HepG2 (cell line): ENCODE results near the gene SYNGR4. TPM values are rescaled to one million over a fixed set of nuclear protein-coding genes. Genes with fewer than 3 reads are reported as not detected.

ENCODE experiments used
- ATF7-NPFF ChIP-seq: sonication (generic); formaldehyde crosslinking; IDR thresholded peaks from 2 replicates; pipeline ENCODE4 v1.8.1; 2023; ENCODE audit warnings: mild to moderate bottlenecking, low read depth, missing genetic modification reagents, moderate library complexity
- EED ChIP-seq: sonication (generic); formaldehyde crosslinking; IDR thresholded peaks from 2 replicates; pipeline ENCODE4 v1.5.0; 2020; ENCODE audit warnings: mild to moderate bottlenecking, missing genetic modification reagents
- MTF2 ChIP-seq: sonication (generic); formaldehyde crosslinking; IDR thresholded peaks from 2 replicates; pipeline ENCODE4 v1.5.0; 2020; ENCODE audit warnings: missing genetic modification reagents, borderline replicate concordance
- PCBP1 ChIP-seq: fragments of 200-400 bp; formaldehyde crosslinking; IDR thresholded peaks from 2 replicates; pipeline ENCODE4 v1.6.1; 2017; ENCODE audit warnings: mild to moderate bottlenecking, low read depth, low read length, borderline replicate concordance
- WIZ ChIP-seq: sonication (generic); formaldehyde crosslinking; IDR thresholded peaks from 2 replicates; pipeline ENCODE4 v1.5.1; 2020; ENCODE audit warnings: mild to moderate bottlenecking, missing genetic modification reagents
- YEATS4 ChIP-seq: sonication (generic); formaldehyde crosslinking; IDR thresholded peaks from 2 replicates; pipeline ENCODE4 v1.4.0; 2020; ENCODE audit warnings: missing genetic modification reagents, borderline replicate concordance
- ZNF264 ChIP-seq: sonication (generic); formaldehyde crosslinking; IDR thresholded peaks from 2 replicates; pipeline ENCODE4 v1.4.0; 2020; ENCODE audit warnings: missing genetic modification reagents
- ZNF337 ChIP-seq: sonication (generic); formaldehyde crosslinking; IDR thresholded peaks from 2 replicates; pipeline ENCODE4 v1.5.1; 2020; ENCODE audit warnings: missing genetic modification reagents, low read depth, mild to moderate bottlenecking, borderline replicate concordance
- ZNF598 ChIP-seq: sonication (generic); formaldehyde crosslinking; IDR thresholded peaks from 2 replicates; pipeline ENCODE4 v1.5.1; 2020; ENCODE audit warnings: mild to moderate bottlenecking, missing genetic modification reagents, borderline replicate concordance
- polyA plus RNA-seq, 8 experiments: library from polyadenylated mRNA; depleted of rRNA in 3 of 8; stranded (reverse) in 7 of 8; unstranded in 1 of 8; fragments of >200 nt; fragmentation: Illumina TruSeq in 4 of 8; extraction: Trizol in 4 of 8; gene quantifications; 2 replicates each; pipeline versions ENCODE4 v1.2.1 to v1.2.3, GENCODE V29; 2011 to 2016; ENCODE audit warnings: low read depth in 4 of 8, missing spikeins in 1 of 8, mixed read lengths in 1 of 8; ENCODE audit not compliant: insufficient read depth in 1 of 8
- total RNA-seq, 5 experiments: library from RNA; depleted of rRNA; stranded (reverse); fragments of >200 nt; fragmentation: Illumina TruSeq; extraction: Trizol; gene quantifications; 2 replicates each; pipeline ENCODE4 v1.2.3, GENCODE V29; 2016; ENCODE audit warnings: low read depth in 1 of 5
- TF ChIP-seq, protein P1 (sequence below): sonication (generic); formaldehyde crosslinking; IDR thresholded peaks from one replicate; pipeline ENCODE4 v1.5.1; 2020; ENCODE audit warnings: mild to moderate bottlenecking, missing genetic modification reagents; ENCODE audit errors: not compliant biosample characterization
- TF ChIP-seq, protein P2 (sequence below): sonication (generic); formaldehyde crosslinking; IDR thresholded peaks from 2 replicates; pipeline ENCODE4 v1.4.0; 2020; ENCODE audit warnings: missing genetic modification reagents, mild to moderate bottlenecking, borderline replicate concordance
- TF ChIP-seq, protein P3 (sequence below): sonication (generic); formaldehyde crosslinking; IDR thresholded peaks from 2 replicates; pipeline ENCODE4 v1.4.0; 2020; ENCODE audit warnings: low read depth, mild to moderate bottlenecking, missing genetic modification reagents
- TF ChIP-seq, protein P4 (sequence below): sonication (generic); formaldehyde crosslinking; conservative IDR thresholded peaks from 2 replicates; pipeline ENCODE4 v1.4.0; 2020; ENCODE audit warnings: missing genetic modification reagents
- TF ChIP-seq, protein P5 (sequence below): sonication (generic); formaldehyde crosslinking; IDR thresholded peaks from 2 replicates; pipeline ENCODE4 v1.8.1; 2023; ENCODE audit warnings: missing genetic modification reagents, inconsistent platforms, borderline replicate concordance

Gene SYNGR4
- total and polyA plus RNA-seq, 2 of the 13 experiments (the other 11 are each of a cell fraction or from before 2014, with no cell fraction given) = not detected

DNA sequence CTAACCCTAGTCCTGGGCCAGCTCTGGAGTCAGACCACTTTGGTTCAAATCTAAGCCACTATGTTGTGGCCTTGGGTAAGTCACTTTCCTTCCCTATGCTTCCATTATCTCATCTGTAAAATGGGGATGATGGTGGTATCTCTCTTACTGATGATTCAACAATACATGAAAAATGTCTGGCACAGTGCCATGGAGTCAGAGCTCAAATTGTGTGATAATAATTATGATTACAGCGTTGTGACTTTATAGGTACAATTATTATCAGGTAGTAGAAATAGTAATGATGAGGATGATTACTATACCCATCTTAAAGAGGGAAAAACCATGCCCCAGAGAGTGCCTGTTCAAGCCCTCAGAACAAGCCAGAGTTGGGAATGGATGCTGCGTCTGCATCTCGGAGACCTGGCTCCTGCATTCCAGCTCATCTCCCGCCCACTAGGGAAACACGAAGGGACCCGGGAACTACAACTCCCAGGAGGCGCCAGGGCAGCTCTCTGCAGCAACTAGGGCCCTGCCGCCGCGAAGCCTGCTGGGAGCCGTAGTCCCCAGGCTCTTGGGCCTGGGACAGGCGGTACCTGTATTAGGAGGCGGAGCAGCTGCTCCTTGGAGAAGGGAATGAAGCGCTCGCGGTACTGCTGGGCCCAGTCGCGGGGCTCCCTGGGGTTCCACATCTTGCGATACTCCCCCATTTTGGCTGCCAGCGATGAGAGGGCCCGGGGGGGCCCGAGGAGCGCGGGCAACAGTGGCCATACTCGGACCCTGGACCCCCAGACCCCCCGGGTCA is 1.3 kb upstream of the SYNGR4 start (continued):
- TF ChIP-seq WIZ (CRISPR knock-in tag) (no peak), ZNF598 (0 out of 2 replicates have a peak, but pooled peaks have one; percentile 16), ZNF337 (no peak), PCBP1 (no peak), ZNF264 (no peak), YEATS4 (no peak), EED (no peak), MTF2 (no peak), ATF7-NPFF (no peak)
- TF ChIP-seq, protein P1, sequence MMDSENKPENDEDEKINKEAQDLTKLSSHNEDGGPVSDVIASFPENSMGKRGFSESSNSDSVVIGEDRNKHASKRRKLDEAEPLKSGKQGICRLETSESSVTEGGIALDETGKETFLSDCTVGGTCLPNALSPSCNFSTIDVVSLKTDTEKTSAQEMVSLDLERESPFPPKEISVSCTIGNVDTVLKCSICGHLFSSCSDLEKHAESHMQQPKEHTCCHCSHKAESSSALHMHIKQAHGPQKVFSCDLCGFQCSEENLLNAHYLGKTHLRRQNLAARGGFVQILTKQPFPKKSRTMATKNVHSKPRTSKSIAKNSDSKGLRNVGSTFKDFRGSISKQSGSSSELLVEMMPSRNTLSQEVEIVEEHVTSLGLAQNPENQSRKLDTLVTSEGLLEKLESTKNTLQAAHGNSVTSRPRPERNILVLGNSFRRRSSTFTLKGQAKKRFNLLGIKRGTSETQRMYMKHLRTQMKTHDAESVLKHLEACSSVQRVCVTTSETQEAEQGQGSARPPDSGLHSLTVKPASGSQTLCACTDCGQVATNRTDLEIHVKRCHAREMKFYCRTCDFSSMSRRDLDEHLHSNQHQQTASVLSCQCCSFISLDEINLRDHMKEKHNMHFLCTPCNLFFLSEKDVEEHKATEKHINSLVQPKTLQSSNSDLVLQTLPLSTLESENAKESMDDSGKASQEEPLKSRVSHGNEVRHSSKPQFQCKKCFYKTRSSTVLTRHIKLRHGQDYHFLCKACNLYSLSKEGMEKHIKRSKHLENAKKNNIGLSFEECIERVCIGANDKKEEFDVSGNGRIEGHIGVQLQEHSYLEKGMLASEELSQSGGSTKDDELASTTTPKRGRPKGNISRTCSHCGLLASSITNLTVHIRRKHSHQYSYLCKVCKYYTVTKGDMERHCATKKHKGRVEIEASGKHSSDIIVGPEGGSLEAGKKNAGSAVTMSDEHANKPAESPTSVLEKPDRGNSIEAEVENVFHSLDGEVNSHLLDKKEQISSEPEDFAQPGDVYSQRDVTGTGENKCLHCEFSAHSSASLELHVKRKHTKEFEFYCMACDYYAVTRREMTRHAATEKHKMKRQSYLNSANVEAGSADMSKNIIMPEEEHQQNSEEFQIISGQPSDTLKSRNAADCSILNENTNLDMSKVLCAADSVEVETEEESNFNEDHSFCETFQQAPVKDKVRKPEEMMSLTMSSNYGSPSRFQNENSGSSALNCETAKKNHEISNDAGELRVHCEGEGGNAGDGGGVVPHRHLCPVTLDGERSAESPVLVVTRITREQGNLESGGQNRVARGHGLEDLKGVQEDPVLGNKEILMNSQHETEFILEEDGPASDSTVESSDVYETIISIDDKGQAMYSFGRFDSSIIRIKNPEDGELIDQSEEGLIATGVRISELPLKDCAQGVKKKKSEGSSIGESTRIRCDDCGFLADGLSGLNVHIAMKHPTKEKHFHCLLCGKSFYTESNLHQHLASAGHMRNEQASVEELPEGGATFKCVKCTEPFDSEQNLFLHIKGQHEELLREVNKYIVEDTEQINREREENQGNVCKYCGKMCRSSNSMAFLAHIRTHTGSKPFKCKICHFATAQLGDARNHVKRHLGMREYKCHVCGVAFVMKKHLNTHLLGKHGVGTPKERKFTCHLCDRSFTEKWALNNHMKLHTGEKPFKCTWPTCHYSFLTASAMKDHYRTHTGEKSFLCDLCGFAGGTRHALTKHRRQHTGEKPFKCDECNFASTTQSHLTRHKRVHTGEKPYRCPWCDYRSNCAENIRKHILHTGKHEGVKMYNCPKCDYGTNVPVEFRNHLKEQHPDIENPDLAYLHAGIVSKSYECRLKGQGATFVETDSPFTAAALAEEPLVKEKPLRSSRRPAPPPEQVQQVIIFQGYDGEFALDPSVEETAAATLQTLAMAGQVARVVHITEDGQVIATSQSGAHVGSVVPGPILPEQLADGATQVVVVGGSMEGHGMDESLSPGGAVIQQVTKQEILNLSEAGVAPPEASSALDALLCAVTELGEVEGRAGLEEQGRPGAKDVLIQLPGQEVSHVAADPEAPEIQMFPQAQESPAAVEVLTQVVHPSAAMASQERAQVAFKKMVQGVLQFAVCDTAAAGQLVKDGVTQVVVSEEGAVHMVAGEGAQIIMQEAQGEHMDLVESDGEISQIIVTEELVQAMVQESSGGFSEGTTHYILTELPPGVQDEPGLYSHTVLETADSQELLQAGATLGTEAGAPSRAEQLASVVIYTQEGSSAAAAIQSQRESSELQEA (CRISPR knock-in tag) = no peak
- TF ChIP-seq, protein P2, sequence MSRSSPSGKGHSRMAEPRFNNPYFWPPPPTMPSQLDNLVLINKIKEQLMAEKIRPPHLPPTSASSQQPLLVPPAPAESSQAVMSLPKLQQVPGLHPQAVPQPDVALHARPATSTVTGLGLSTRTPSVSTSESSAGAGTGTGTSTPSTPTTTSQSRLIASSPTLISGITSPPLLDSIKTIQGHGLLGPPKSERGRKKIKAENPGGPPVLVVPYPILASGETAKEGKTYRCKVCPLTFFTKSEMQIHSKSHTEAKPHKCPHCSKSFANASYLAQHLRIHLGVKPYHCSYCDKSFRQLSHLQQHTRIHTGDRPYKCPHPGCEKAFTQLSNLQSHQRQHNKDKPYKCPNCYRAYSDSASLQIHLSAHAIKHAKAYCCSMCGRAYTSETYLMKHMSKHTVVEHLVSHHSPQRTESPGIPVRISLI = no peak
- TF ChIP-seq, protein P3, sequence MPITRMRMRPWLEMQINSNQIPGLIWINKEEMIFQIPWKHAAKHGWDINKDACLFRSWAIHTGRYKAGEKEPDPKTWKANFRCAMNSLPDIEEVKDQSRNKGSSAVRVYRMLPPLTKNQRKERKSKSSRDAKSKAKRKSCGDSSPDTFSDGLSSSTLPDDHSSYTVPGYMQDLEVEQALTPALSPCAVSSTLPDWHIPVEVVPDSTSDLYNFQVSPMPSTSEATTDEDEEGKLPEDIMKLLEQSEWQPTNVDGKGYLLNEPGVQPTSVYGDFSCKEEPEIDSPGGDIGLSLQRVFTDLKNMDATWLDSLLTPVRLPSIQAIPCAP = no peak
- TF ChIP-seq, protein P4, sequence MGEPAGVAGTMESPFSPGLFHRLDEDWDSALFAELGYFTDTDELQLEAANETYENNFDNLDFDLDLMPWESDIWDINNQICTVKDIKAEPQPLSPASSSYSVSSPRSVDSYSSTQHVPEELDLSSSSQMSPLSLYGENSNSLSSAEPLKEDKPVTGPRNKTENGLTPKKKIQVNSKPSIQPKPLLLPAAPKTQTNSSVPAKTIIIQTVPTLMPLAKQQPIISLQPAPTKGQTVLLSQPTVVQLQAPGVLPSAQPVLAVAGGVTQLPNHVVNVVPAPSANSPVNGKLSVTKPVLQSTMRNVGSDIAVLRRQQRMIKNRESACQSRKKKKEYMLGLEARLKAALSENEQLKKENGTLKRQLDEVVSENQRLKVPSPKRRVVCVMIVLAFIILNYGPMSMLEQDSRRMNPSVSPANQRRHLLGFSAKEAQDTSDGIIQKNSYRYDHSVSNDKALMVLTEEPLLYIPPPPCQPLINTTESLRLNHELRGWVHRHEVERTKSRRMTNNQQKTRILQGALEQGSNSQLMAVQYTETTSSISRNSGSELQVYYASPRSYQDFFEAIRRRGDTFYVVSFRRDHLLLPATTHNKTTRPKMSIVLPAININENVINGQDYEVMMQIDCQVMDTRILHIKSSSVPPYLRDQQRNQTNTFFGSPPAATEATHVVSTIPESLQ (CRISPR knock-in tag) = no peak
- TF ChIP-seq, protein P5, sequence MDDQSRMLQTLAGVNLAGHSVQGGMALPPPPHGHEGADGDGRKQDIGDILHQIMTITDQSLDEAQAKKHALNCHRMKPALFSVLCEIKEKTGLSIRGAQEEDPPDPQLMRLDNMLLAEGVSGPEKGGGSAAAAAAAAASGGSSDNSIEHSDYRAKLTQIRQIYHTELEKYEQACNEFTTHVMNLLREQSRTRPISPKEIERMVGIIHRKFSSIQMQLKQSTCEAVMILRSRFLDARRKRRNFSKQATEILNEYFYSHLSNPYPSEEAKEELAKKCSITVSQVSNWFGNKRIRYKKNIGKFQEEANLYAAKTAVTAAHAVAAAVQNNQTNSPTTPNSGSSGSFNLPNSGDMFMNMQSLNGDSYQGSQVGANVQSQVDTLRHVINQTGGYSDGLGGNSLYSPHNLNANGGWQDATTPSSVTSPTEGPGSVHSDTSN (CRISPR knock-in tag) = no peak
